SH-SY5Y (cell line): ENCODE results near the gene TINAGL1.

Experiments used
- GATA2 ChIP-seq: IDR thresholded peaks from 2 replicates; pipeline ENCODE4 v1.6.1; 2011; ENCODE audit warnings: mild to moderate bottlenecking, low read depth, low read length
- GATA3 ChIP-seq: IDR thresholded peaks from 2 replicates; pipeline ENCODE4 v1.6.1; 2011; ENCODE audit warnings: low read depth, mild to moderate bottlenecking, low read length, moderate library complexity

DNA sequence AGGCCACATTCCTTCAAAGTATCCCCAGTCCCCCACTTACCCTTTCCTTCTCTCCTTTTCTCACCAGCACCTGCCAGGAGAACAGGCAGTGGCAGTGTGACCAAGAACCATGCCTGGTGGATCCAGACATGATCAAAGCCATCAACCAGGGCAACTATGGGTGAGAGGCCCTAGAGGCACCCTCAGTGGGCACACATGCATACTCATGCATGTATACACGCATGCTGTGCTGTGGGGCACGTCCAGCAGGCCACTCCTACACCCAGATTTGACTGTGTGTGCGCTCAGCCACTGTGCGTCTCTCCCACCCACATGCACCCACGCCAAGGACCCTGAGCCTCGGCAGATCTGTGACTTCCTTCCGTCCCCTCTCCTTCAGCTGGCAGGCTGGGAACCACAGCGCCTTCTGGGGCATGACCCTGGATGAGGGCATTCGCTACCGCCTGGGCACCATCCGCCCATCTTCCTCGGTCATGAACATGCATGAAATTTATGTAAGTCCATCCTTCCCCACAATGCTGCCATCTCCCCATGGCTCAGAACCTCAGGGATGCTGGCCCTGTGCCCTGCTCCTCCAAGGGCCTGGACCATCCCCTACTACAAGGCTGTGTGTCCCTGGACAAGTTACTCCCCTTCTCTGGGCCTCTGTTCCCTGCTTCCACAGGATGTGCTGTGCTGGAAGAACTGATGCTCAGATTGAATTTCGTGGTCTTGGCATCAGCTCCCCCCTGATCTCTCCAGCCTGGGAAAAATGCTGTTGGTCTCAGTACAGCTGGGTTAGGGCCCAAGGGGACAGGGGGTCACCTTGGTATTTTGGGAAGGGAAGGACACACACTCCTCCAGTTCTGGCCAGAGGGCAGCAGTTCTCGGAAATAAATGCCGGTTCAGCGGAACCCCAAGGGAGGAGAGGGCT, 7.0 kb downstream of the TINAGL1 start:
- TF ChIP-seq GATA2 (no peak), GATA3 (no peak)
